ENCODE measurements around the gene HOXD13. TPM values are rescaled to one million over a fixed set of nuclear protein-coding genes. Genes with fewer than 3 reads are reported as not detected.

Gene HOXD13
- total and polyA plus RNA-seq, 2 donors (not counting 3 experiments of a cell fraction or from before 2014, with no cell fraction given): not detected

- H3K27ac ChIP-seq (ENCODE audit: insufficient read depth, low read depth, low read length): no peak overlapping the region
- no peaks in the 10 kb centered on the region for H3K36me3 ChIP-seq (ENCODE audit: control insufficient read depth in 2 of 2, extremely low read depth in 1 of 2, insufficient read depth in 2 of 2, low read length in 2 of 2)
- no peaks in the 10 kb centered on the region for H3K9me3 ChIP-seq (replicated peaks; ENCODE audit: control insufficient read depth, insufficient read depth, low read length)
- H3K27me3 ChIP-seq (ENCODE audit: control insufficient read depth in 2 of 2, insufficient read depth in 2 of 2, low read length in 2 of 2): peaks cover 83 to 96% of the 10 kb centered on the region in 2 experiments
- no peaks in the 10 kb centered on the region for H4K20me1 ChIP-seq (replicated peaks; ENCODE audit: control insufficient read depth, extremely low read depth, insufficient read depth, low read length)
- CTCF ChIA-PET: interaction anchor here (0.7 to 4.3 kb wide), 11 partner anchors 8 to 1410 kb away, joined by 3 to 24 read pairs (median 15); partner anchors contain the start of gene HOXD9
- dilution Hi-C loops (cut with MboI; ENCODE audit: extremely low pct_ligation_motif_present, low sequenced_read_pairs) (no loop called here), intact Hi-C loops (cut with micrococcal nuclease) (no loop called here)
- no peak overlapping the region for H3K4me3 ChIP-seq (replicated peaks in 1 of 3; ENCODE audit: insufficient read depth in 1 of 3, low read depth in 1 of 3, low read length in 3 of 3)
- H2AFZ ChIP-seq (ENCODE audit: low read depth, low read length): no peak overlapping the region
- no peak overlapping the region for H3K9ac ChIP-seq (replicated peaks; ENCODE audit: extremely low read depth, insufficient read depth, low read length)
- TF ChIP-seq JUN (IDR thresholded peaks at IDR 0.05; ENCODE audit: borderline replicate concordance, insufficient read depth, insufficient read length, low read depth) (no peak), MAX (IDR thresholded peaks at IDR 0.05; ENCODE audit: insufficient read depth, insufficient read length) (no peak), GATA2 (IDR thresholded peaks at IDR 0.05; ENCODE audit: insufficient read depth, insufficient read length, low read depth, low read length) (no peak)
- no peaks in the 10 kb centered on the region for H3K79me2 ChIP-seq (ENCODE audit: control insufficient read depth, insufficient read depth, low read length)
- H3K9me1 ChIP-seq (replicated peaks; ENCODE audit: control insufficient read depth, extremely low read depth, insufficient read depth, low read length): no peaks in the 10 kb centered on the region
- BruUV-seq (replicated peaks): no TSS peak
- no peaks in the 10 kb centered on the region for H3K4me1 ChIP-seq (ENCODE audit: control insufficient read depth, extremely low read depth, insufficient read depth, low read length)
- H3K4me2 ChIP-seq (ENCODE audit: insufficient read depth, low read length): no peak overlapping the region
- no peak for FAIRE-seq
- no peak for DNase-seq (ENCODE audit: low read depth, low spot score)
- POLR2A ChIA-PET: no interaction called here
These were observed 17.4 kb downstream of the HOXD13 start for GRCh38 chr2:176109946-176110345.

GRCh38 chr2:176110415-176111308, 18.1 kb downstream of the HOXD13 start:
- FAIRE-seq: no peak
- Histone ChIP-seq H2AFZ (ENCODE audit: low read depth, low read length) (no peak overlapping the region), H3K36me3 (ENCODE audit: control insufficient read depth in 2 of 2, extremely low read depth in 1 of 2, insufficient read depth in 2 of 2, low read length in 2 of 2) (no peaks in the 10 kb centered on the region), H3K79me2 (ENCODE audit: control insufficient read depth, insufficient read depth, low read length) (no peaks in the 10 kb centered on the region), H3K4me1 (ENCODE audit: control insufficient read depth, extremely low read depth, insufficient read depth, low read length) (no peaks in the 10 kb centered on the region), H4K20me1 (replicated peaks; ENCODE audit: control insufficient read depth, extremely low read depth, insufficient read depth, low read length) (no peaks in the 10 kb centered on the region), H3K4me2 (ENCODE audit: insufficient read depth, low read length) (no peak overlapping the region), H3K9ac (replicated peaks; ENCODE audit: extremely low read depth, insufficient read depth, low read length) (no peak overlapping the region), H3K9me3 (replicated peaks; ENCODE audit: control insufficient read depth, insufficient read depth, low read length) (no peaks in the 10 kb centered on the region), H3K27ac (ENCODE audit: insufficient read depth, low read depth, low read length) (no peak overlapping the region), H3K4me3 (replicated peaks in 1 of 3; ENCODE audit: insufficient read depth in 1 of 3, low read depth in 1 of 3, low read length in 3 of 3) (no peak overlapping the region), H3K9me1 (replicated peaks; ENCODE audit: control insufficient read depth, extremely low read depth, insufficient read depth, low read length) (no peaks in the 10 kb centered on the region), H3K27me3 (ENCODE audit: control insufficient read depth in 2 of 2, insufficient read depth in 2 of 2, low read length in 2 of 2) (peaks cover 82 to 96% of the 10 kb centered on the region in 2 experiments)
- no peak for DNase-seq (ENCODE audit: low read depth, low spot score)
- ChIA-PET CTCF (interaction anchor here (0.6 to 4.3 kb wide), 21 partner anchors 8 to 1411 kb away, joined by 3 to 24 read pairs (median 6); partner anchors contain the start of gene HOXD9), POLR2A (no interaction called here)
- TF ChIP-seq GATA2 (IDR thresholded peaks at IDR 0.05; ENCODE audit: insufficient read depth, insufficient read length, low read depth, low read length) (no peak), JUN (IDR thresholded peaks at IDR 0.05; ENCODE audit: borderline replicate concordance, insufficient read depth, insufficient read length, low read depth) (no peak), MYC (IDR thresholded peaks at IDR 0.05; ENCODE audit: low read depth, low read length) (no peak), EZH2 (IDR thresholded peaks at IDR 0.05; ENCODE audit: borderline replicate concordance, low read depth, low read length, severe bottlenecking) (no peak), POLR2A (IDR thresholded peaks at IDR 0.05; ENCODE audit: low read depth, low read length) (no peak), POLR2AphosphoS5 (IDR thresholded peaks at IDR 0.05; ENCODE audit: insufficient read depth, low read depth, low read length) (no peak), CTCF (IDR thresholded peaks at IDR 0.05; ENCODE audit: extremely low read depth in 1 of 2, insufficient read depth in 1 of 2, low read depth in 1 of 2, low read length in 2 of 2) (no peak), MAX (IDR thresholded peaks at IDR 0.05; ENCODE audit: insufficient read depth, insufficient read length) (no peak), FOS (IDR thresholded peaks at IDR 0.05; ENCODE audit: borderline replicate concordance, insufficient read depth, low read length) (no peak)
- dilution Hi-C loops (cut with MboI; ENCODE audit: extremely low pct_ligation_motif_present, low sequenced_read_pairs) (no loop called here), intact Hi-C loops (cut with micrococcal nuclease) (no loop called here)
- no TSS peak for BruUV-seq (replicated peaks)
